ENCODE measurements around the gene CERS3.

GRCh38 chr15:100502651-100503050, 26.1 kb downstream of the CERS3 start:
- no peak for TF ChIP-seq CTCF (IDR thresholded peaks at IDR 0.05)
- TF ChIP-seq POLR2A (IDR thresholded peaks at IDR 0.05) = no peak
- TF ChIP-seq EP300 (IDR thresholded peaks at IDR 0.05; ENCODE audit: low read depth) = no peak
- no peak for TF ChIP-seq POLR2AphosphoS5 (IDR thresholded peaks at IDR 0.05)
